Measurements from ENCODE around the gene FCRLA.

- TF ChIP-seq POLR2A (IDR thresholded peaks at IDR 0.05; ENCODE audit: low read length) = peak; percentile 65
- TF ChIP-seq GATA1 (IDR thresholded peaks at IDR 0.05; ENCODE audit: low read depth, low read length) = no peak
These were observed 20.4 kb downstream of the FCRLA start for GRCh38 chr1:161727256-161727924.
